ENCODE results near the gene CXCL3.

GRCh38 chr4:74072739-74073138 lies 34.2 kb upstream of the CXCL3 start:
- TF ChIP-seq CTCF (IDR thresholded peaks at IDR 0.05) (no peak), POLR2A (IDR thresholded peaks at IDR 0.05) (no peak)
